Activated effector memory CD4-positive, alpha-beta T cell treated with anti-CD3 and anti-CD28 coated beads, Interleukin-2, amount 50 U/mL, for 16 hours (primary cell): ENCODE data around the gene WDHD1.
"Not testable (repeated sequence)": the region's sequence is repeated elsewhere in the genome, so short reads cannot be mapped to it uniquely, and the experiment has no call there.

ENCODE experiments used
- DNase-seq: peaks from one replicate; pipeline ENCODE4 v3.0.0-alpha.2; 2020

WDHD1 gene

DNA sequence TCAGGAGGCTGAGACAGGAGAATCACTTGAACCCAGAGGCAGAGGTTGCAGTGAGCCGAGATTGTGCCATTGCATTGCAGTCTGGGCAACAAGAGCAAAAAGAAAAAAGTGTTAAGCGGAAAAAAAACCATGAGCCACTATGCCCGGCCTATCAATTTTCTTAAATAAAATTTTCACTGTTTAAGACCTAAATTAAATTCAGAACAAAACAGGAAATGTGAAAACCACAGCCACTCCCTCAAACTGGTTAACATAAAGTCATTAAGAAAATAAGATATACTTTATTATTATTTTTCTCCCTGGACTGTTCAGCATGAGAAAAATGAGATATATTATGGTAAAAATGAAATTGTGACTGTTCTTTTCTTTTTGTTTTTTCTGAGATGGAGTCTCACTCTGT, 79.7 kb downstream of the WDHD1 start:
- no peak for DNase-seq

DNA sequence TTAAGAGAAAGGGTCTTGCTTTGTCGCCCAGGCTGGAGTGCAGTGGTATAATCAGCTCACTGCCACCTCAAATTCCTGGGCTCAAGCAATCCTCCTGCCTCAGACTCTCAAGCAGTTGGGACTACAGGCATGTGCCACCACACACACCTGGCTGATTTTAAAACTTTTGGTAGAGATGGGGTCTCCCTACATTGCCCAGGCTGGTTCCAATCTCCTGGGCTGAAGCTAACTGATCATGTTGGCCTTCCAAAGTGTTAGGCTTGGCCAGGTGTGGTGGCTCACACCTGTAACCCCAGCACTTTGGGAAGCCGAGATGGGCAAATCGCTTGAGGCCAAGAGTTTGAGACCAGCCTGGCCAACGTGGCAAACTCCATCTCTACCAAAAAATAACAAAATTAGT, 80.4 kb downstream of the WDHD1 start:
- no peak for DNase-seq

- DNase-seq, result no peak
Measured at GRCh38 chr14:54944737-54945391, 82.0 kb downstream of the WDHD1 start.

DNA sequence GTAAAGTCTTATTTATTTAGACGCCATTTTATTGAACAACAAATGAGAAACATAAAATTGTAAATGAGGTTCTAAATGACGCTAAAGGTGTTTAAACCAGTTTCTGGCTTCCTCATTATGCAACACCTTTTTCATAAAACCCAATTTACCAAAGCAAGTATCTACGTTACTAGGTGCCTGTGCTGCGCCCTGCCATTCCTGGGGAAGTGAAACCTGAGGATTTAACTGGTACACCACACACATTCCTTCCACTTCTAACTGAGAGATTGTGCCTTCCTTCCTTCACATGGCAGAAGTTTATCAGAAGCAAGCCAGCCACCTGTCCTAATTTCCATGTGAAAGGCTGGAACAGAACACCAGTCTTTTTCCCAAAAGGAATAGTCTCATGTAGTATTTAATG, 84.0 kb downstream of the WDHD1 start:
- DNase-seq, result no peak

DNA sequence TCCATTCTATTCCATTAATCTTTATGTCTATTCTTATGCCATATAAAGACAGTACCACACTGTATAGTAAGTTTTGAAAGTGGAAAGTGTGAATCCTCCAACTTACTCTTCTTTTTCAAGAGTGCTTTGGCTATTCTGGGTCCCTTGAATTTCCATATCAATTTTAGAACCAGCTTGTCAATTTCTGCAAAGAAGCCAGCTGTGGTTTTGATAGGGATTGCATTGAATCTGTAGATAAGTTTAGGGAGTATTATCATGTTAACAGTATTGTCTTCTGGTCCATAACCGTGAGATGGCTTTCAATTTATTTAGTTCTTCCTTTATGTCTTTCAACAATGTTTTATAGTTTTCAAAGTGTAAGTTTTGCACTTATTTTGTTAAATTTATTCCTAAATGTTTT, 90.1 kb downstream of the WDHD1 start:
- DNase-seq, result no peak

- no peak for DNase-seq
Measured at GRCh38 chr14:54935958-54936357, 90.9 kb downstream of the WDHD1 start.

DNA sequence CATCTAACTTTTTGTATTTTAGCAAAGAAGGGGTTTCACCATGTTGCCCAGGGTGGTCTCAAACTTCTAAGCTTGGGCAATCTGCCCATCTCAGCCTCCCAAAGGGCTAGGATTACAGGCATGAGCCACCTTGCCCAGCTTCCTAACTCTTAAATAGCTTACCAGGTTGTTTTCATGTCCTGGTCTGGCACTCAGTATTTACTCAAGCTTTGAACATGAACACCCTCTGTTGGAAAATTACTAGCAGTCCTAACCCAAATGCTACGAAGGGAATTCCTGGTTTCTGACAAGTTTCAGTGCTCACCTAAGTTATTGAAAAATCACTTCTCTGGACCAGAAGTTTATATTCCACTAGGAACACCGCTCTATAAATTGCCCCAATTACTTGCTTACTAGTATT, 91.8 kb downstream of the WDHD1 start:
- DNase-seq, result no peak

- DNase-seq, result no peak
Measured at GRCh38 chr14:54933006-54933405, 93.9 kb downstream of the WDHD1 start.

GRCh38 chr14:54931598-54932340, 95.1 kb downstream of the WDHD1 start:
- DNase-seq, result no peak

- DNase-seq, result no peak
Measured at GRCh38 chr14:54931101-54931500, 95.8 kb downstream of the WDHD1 start.

GRCh38 chr14:54929556-54929955, 97.3 kb downstream of the WDHD1 start:
- no peak for DNase-seq

- DNase-seq, result no peak
Measured at GRCh38 chr14:54928216-54928615, 98.7 kb downstream of the WDHD1 start.

DNA sequence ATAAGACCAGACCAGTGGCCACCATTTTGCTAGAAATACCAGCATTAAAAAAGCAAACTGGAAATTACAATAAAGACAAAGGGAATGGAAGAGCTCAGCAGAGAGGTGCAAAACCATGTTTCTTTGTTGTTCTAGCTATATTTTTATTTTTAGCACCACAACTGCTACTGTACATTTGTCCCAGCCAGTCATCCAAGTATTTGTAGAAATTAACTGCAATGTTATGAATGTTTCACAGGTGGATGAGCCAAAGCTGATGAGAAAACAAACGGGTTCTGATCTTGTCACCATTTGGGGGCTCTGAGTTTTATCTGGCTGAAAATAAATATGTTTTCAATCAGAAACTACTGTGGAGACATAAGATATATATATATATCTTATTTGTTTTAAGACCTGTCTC, 99.3 kb downstream of the WDHD1 start:
- DNase-seq, result no peak

GRCh38 chr14:54926570-54926969, 100.3 kb downstream of the WDHD1 start:
- not testable (repeated sequence) for DNase-seq

GRCh38 chr14:54922598-54922997, 104.3 kb downstream of the WDHD1 start:
- DNase-seq, result no peak

GRCh38 chr14:54920052-54920451, 106.8 kb downstream of the WDHD1 start:
- no peak for DNase-seq

DNA sequence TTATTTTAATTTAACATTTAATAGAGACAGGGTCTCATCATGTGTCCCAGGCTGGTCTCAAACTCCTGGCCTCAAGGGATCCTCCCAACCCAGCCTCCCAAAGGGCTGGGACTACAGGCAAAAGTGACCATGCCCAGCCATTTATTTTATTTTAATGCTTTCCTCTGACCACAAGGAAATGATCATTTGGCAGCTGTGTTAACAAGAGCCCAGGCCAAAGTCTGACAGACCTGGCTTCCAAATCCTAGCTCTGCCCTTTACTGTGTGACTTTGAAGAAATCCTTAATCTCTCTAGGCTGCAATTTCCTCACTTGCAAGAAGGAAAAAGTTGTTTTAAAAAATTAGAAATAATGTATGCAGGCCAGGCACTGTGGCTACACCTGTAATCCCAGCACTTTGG, 107.6 kb downstream of the WDHD1 start:
- no peak for DNase-seq

- no peak for DNase-seq
Measured at GRCh38 chr14:54918427-54918826, 108.5 kb downstream of the WDHD1 start.

DNA sequence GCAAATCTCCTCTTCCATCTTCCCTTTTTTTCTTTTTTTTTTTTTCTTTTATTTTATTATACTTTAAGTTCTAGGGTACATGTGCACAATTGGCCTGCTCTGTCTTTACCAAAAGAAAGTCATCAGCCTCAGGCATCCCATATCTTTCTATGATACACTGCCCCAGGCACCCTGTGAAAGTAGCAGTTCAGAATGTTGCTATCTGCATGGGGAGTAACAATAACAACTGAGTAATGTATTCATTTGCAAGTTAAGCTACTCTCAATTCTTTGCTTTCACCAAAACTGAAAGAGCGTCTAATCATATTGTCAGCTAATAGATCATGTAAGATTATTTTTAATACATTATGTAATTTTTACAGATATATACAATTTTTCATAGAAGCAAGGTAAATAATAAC, 110.8 kb downstream of the WDHD1 start:
- DNase-seq, result no peak

GRCh38 chr14:54909817-54910558, 116.9 kb downstream of the WDHD1 start:
- DNase-seq, result no peak

DNA sequence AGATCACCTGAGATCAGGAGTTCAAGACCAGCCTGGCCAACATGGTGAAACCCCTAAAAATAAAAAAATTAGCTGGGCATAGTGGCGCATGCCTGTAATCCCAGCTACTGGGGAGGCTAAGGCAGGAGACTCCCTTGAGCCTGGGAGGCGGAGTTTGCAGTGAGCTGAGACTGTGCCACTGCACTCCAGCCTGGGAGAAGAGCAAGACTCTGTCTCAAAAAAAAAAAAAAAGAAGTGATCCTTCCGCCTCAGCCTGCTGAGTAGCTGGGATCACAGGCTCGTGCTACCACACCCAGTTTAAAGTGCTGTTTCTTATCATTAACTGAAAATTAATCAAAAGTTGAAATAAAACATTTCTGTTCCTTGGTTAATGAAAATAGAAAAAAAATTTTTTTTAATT, 117.9 kb downstream of the WDHD1 start:
- not testable (repeated sequence) for DNase-seq

GRCh38 chr14:54908190-54908589, 118.7 kb downstream of the WDHD1 start:
- no peak for DNase-seq

DNA sequence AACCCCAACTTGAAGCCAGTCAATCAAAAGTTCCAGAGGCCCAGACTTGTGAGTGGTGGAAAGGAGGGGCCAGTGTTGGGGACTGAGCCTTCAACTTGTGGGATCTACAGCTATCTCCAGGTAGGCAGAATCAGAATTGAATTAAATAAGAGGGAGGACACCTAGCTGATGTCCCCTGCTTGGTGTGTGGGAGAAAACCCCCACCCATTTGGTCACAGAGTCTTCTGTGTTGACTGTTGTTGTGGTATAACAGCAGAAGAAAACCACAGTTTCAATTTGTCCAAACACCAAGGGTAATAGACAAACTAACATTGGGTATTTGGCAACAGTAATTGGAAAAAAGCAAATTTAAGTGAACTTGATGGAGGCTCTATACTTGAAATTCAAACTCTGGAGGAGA, 120.8 kb downstream of the WDHD1 start:
- DNase-seq, result no peak
